Duodenal mucosa (tissue), 2 donors: ENCODE results near the gene ERMAP.

Experiments
- H3K27ac ChIP-seq: one replicate; pipeline ENCODE4 v1.7.0; 2013; ENCODE audit warnings: low read depth, low read length
- H3K27me3 ChIP-seq, 2 donors: one replicate each; pipeline ENCODE4 v1.7.0; 2013; ENCODE audit warnings: low read length in 2 of 2, control low read depth in 1 of 2; ENCODE audit not compliant: insufficient read depth in 2 of 2, control insufficient read depth in 1 of 2
- H3K36me3 ChIP-seq, 2 donors: one replicate each; pipeline ENCODE4 v1.7.0; 2013; ENCODE audit warnings: low read length in 2 of 2, control low read depth in 1 of 2; ENCODE audit not compliant: insufficient read depth in 2 of 2, control insufficient read depth in 1 of 2
- H3K4me1 ChIP-seq, 2 donors: one replicate each; pipeline ENCODE4 v1.7.0; 2013; ENCODE audit warnings: low read length in 2 of 2, control low read depth in 1 of 2; ENCODE audit not compliant: insufficient read depth in 2 of 2, control insufficient read depth in 1 of 2
- H3K4me3 ChIP-seq, 2 donors: one replicate each; pipeline ENCODE4 v1.7.0; 2013; ENCODE audit warnings: low read length in 2 of 2, low read depth in 1 of 2
- H3K9ac ChIP-seq, 2 donors: one replicate each; pipeline ENCODE4 v1.7.0; 2013; ENCODE audit warnings: low read length in 2 of 2, low read depth in 1 of 2
- H3K9me3 ChIP-seq, 2 donors: one replicate each; pipeline ENCODE4 v1.7.0; 2013; ENCODE audit warnings: low read length in 2 of 2, control low read depth in 1 of 2; ENCODE audit not compliant: control insufficient read depth in 1 of 2

Gene ERMAP

DNA sequence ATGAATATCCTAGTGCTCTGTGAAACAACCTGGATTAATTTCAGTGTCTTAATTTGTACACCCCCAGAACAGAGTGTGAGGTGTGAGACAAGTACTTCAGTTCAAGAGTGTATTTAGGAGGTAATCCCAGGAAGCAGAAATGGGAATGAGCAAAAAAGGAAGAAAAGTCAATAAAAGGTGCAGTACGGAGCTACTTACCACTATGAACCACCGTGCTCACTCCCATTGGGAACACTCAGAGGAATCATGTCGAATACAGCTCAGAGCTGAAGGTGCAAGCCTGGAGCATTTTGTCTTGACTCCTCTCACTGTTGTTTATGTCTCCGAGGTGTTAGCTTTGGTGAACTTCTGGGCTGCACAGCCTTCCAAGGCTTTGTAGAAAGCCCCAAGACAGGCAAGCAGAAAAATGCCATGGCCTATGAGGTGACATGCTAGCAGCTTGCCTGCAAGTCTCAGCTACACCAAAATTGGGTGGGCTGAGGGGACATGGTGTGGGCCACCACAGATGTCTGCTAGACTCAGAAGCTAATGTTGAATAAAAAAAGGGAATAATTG lies 7.6 kb downstream of the ERMAP start:
- Histone ChIP-seq H3K27ac (no peak overlapping the region), H3K36me3 (no peaks in the 10 kb centered on the region), H3K4me3 (no peak overlapping the region), H3K9me3 (no peaks in the 10 kb centered on the region), H3K27me3 (no peaks in the 10 kb centered on the region), H3K9ac (no peak overlapping the region), H3K4me1 (no peaks in the 10 kb centered on the region)

DNA sequence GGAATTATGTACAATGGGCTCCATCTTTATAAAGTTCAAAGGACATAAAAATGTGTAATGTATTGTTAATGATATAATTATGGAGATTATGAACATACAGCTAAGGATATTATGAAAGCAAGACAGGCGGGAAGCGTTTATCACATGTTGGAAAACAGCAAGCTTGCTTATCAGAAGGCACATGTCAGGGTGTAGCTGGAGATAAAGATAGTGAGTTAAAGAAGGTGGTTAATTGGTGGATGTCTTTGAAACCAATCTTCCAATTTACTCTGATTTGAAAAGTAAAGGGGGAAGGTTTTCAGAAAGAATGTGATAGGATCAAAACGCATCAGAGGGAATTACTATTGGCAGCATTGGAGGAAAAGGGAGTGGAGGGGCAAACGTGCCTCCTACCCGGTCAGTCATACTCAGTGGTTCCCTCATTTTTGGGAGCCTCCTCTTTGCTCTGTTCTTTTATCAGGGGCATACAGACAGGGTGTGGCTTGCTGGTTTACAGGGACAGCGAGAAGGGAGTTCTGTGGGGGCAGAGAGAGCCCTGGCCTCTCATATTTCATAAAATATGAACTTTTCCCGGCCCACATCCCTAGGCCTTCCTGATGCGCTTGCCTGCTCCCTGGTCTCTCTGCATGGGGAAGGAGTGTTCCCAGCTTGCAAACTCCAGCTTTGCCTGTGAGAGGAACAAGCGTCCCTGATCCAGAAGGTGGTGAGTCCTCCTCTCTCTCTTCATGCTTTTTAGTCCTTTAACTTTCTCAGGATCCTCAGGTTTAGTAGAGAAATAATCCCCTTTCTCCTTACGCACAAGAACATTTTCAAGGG lies 8.3 kb downstream of the ERMAP start:
- H3K27ac ChIP-seq = no peak overlapping the region
- H3K9me3 ChIP-seq = no peaks in the 10 kb centered on the region
- no peak overlapping the region for H3K9ac ChIP-seq
- no peak overlapping the region for H3K4me3 ChIP-seq
- no peaks in the 10 kb centered on the region for H3K4me1 ChIP-seq
- peaks cover 0 to 4% of the 10 kb centered on the region in 2 donors for H3K36me3 ChIP-seq
- H3K27me3 ChIP-seq = no peaks in the 10 kb centered on the region

GRCh38 chr1:42830631-42831030 lies 13.7 kb downstream of the ERMAP start:
- no peaks in the 10 kb centered on the region for H3K27me3 ChIP-seq
- H3K4me1 ChIP-seq = no peaks in the 10 kb centered on the region
- H3K27ac ChIP-seq = no peak overlapping the region
- H3K9ac ChIP-seq = no peak overlapping the region
- H3K9me3 ChIP-seq = no peaks in the 10 kb centered on the region
- H3K4me3 ChIP-seq = no peak overlapping the region
- peaks cover 4 to 16% of the 10 kb centered on the region in 2 donors for H3K36me3 ChIP-seq

GRCh38 chr1:42831273-42831672 lies 14.4 kb downstream of the ERMAP start:
- peaks cover 4 to 16% of the 10 kb centered on the region in 2 donors for H3K36me3 ChIP-seq

DNA sequence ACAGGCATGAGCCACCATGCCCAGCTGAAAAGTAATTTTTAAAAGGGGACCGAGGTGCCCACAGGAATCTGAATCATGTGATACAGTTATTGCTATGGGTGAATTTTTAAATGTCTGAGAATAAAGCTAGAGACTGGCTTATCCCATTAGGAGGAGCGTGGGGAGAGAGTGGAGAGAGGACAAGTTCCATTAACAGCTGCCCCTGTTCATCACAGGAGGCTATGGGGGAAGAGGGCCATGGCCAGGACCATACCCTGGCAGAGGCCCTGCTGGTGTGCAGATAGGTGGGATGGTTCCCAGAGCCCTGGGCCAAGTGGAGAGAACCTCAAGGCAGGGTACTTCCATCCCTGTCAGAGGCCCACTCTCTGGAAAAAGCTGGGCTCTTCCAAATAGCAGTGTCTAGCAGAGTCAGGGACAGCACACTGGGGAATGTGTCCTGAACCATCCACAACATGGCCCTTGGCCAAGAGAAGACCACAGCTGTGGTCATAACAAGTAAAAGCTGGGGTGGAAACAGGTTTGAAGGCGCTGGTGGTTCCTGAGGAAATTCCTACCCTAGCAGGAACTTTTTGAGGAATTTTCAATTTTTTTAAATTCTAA lies 15.8 kb downstream of the ERMAP start:
- Histone ChIP-seq H3K9ac (no peak overlapping the region), H3K27ac (no peak overlapping the region), H3K4me3 (no peak overlapping the region), H3K36me3 (peaks cover 4 to 18% of the 10 kb centered on the region in 2 donors), H3K4me1 (no peaks in the 10 kb centered on the region), H3K9me3 (no peaks in the 10 kb centered on the region), H3K27me3 (no peaks in the 10 kb centered on the region)

More at GRCh38 chr1:42831273-42831672, 14.4 kb downstream of the ERMAP start:
- Histone ChIP-seq H3K9me3 (no peaks in the 10 kb centered on the region), H3K27ac (no peak overlapping the region), H3K27me3 (no peaks in the 10 kb centered on the region), H3K4me3 (no peak overlapping the region), H3K4me1 (no peaks in the 10 kb centered on the region), H3K9ac (no peak overlapping the region)

DNA sequence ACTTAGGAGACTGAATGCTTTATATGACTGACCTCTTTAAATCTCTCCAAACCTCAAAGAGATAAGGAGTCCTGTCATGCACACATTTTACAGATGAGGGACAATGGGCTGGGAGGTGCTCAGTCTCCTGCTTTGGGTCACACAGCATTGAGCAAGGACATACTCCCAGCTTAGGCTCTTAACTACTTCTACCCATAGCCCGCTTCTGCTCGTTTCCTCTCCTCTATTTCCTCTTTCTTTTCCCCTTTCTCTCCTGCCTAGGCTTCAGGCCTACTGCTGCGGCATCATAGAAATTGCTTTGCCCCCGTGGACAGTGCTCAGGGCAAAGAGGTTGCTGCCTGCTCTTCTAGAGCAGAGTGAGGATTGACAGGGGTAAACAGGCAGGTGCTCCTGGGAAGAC lies 17.1 kb downstream of the ERMAP start:
- Histone ChIP-seq H3K27me3 (no peaks in the 10 kb centered on the region), H3K4me1 (no peaks in the 10 kb centered on the region), H3K36me3 (peaks cover 4 to 18% of the 10 kb centered on the region in 2 donors), H3K27ac (no peak overlapping the region), H3K9me3 (no peaks in the 10 kb centered on the region), H3K4me3 (no peak overlapping the region), H3K9ac (no peak overlapping the region)

DNA sequence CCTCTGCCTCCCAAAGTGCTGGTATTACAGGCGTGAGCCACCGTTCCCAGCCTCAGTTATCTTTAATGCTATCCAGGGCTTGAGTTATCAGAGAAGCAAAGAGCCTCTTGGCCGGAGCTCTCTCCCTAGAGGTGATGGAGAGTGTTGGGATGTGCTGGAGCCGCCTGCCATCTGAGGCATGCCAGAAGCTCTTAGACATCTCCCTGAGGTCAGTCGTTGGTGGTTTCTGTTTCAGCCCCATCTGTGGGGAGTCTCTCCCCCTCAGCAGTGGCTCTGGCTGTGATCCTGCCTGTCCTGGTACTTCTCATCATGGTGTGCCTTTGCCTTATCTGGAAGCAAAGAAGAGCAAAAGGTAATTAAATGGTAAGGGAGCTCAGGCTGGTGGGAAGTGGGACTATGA lies 17.9 kb downstream of the ERMAP start:
- Histone ChIP-seq H3K9ac (no peak overlapping the region), H3K4me3 (no peak overlapping the region), H3K4me1 (no peaks in the 10 kb centered on the region), H3K9me3 (no peaks in the 10 kb centered on the region), H3K36me3 (peaks cover 4 to 18% of the 10 kb centered on the region in 2 donors), H3K27me3 (no peaks in the 10 kb centered on the region), H3K27ac (no peak overlapping the region)

- Histone ChIP-seq H3K27me3 (no peaks in the 10 kb centered on the region), H3K4me1 (no peaks in the 10 kb centered on the region), H3K27ac (no peak overlapping the region), H3K9ac (no peak overlapping the region), H3K36me3 (peaks cover 4 to 12% of the 10 kb centered on the region in 2 donors), H3K4me3 (no peak overlapping the region), H3K9me3 (no peaks in the 10 kb centered on the region)
These were observed 18.5 kb downstream of the ERMAP start for GRCh38 chr1:42835422-42835821.

DNA sequence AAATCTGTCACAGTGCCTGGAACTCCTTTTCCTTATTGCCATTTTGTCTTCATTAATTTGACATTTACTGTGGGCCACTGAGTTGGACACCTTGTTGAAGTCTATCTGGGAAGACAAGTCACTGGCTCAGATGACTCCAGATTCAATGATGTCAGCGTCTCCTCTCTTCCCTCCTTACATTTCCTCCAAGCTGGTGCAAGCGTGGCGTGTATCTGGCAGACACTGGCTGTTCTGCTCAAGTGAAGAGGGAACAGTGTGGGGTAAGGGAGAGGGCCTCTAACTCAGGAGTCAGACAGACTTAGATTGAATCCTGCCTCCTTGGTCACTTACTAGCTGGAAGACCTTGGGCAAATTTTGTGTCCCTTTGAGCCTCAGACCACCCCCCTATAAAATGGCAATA lies 20.8 kb downstream of the ERMAP start:
- peaks cover 4 to 5% of the 10 kb centered on the region in 2 donors for H3K36me3 ChIP-seq
- no peak overlapping the region for H3K4me3 ChIP-seq
- H3K27ac ChIP-seq = no peak overlapping the region
- no peaks in the 10 kb centered on the region for H3K4me1 ChIP-seq
- no peaks in the 10 kb centered on the region for H3K27me3 ChIP-seq
- H3K9me3 ChIP-seq = no peaks in the 10 kb centered on the region
- H3K9ac ChIP-seq = no peak overlapping the region

- Histone ChIP-seq H3K9ac (no peak overlapping the region), H3K4me3 (no peak overlapping the region), H3K4me1 (no peaks in the 10 kb centered on the region), H3K9me3 (no peaks in the 10 kb centered on the region), H3K27me3 (no peaks in the 10 kb centered on the region), H3K36me3 (peaks cover 4 to 5% of the 10 kb centered on the region in 2 donors), H3K27ac (no peak overlapping the region)
These were observed 21.7 kb downstream of the ERMAP start for GRCh38 chr1:42838482-42839190.
